Lung microvascular endothelial cell (primary cell): ENCODE measurements around the gene USP3. TPM values are rescaled to one million over a fixed set of nuclear protein-coding genes. Genes with fewer than 3 reads are reported as not detected.
"Not testable (repeated sequence)": the region's sequence is repeated elsewhere in the genome, so short reads cannot be mapped to it uniquely, and the experiment has no call there.

ENCODE experiments used
- DNase-seq, 2 donors: peaks; one replicate each; pipeline versions ENCODE4 v3.0.0 to v3.0.0-alpha.2; 2010; ENCODE audit warnings: low read depth in 2 of 2
- total RNA-seq: library from RNA; depleted of rRNA; stranded (reverse); fragments of >200 nt; gene quantifications from 2 replicates; pipeline ENCODE4 v1.2.1, GENCODE V29; 2014

USP3 gene
- total RNA-seq, 1 donor from 2014 or later: 30.0 TPM

GRCh38 chr15:63476229-63476632 lies 28.2 kb upstream of the USP3 start:
- peak; percentile 44 to 90 for DNase-seq

GRCh38 chr15:63478243-63478642 lies 26.1 kb upstream of the USP3 start:
- no peak for DNase-seq

GRCh38 chr15:63480441-63480821 lies 24.0 kb upstream of the USP3 start:
- no peak for DNase-seq

- peak in 1 of 2 donors; percentile 24 for DNase-seq
These were observed 23.1 kb upstream of the USP3 start for GRCh38 chr15:63481105-63481810.

- no peak for DNase-seq
These were observed 21.5 kb upstream of the USP3 start for GRCh38 chr15:63482874-63483323.

- DNase-seq: peak; percentile 59 to 60
These were observed 20.6 kb upstream of the USP3 start for GRCh38 chr15:63483521-63484371.

- no peak for DNase-seq
These were observed 19.8 kb upstream of the USP3 start for GRCh38 chr15:63484433-63485186.

GRCh38 chr15:63487076-63487757 lies 17.2 kb upstream of the USP3 start:
- peak; percentile 76 to 86 for DNase-seq

GRCh38 chr15:63487758-63488397 lies 16.5 kb upstream of the USP3 start:
- DNase-seq: not testable (repeated sequence)

- DNase-seq: no peak
These were observed 15.9 kb upstream of the USP3 start for GRCh38 chr15:63488398-63488960.

GRCh38 chr15:63489352-63489751 lies 15.0 kb upstream of the USP3 start:
- no peak for DNase-seq

- DNase-seq: no peak
These were observed 13.9 kb upstream of the USP3 start for GRCh38 chr15:63490345-63491034.

- no peak for DNase-seq
These were observed 13.1 kb upstream of the USP3 start for GRCh38 chr15:63491116-63491827.

GRCh38 chr15:63491979-63492378 lies 12.4 kb upstream of the USP3 start:
- DNase-seq: no peak

- no peak for DNase-seq
These were observed 11.8 kb upstream of the USP3 start for GRCh38 chr15:63492541-63493077.

- no peak for DNase-seq
These were observed 11.0 kb upstream of the USP3 start for GRCh38 chr15:63493436-63493835.

GRCh38 chr15:63494408-63494807 lies 10.0 kb upstream of the USP3 start:
- DNase-seq: no peak

GRCh38 chr15:63495343-63495742 lies 9.1 kb upstream of the USP3 start:
- DNase-seq: no peak
